ENCODE results near the gene CXCL1. TPM values are rescaled to one million over a fixed set of nuclear protein-coding genes. Genes with fewer than 3 reads are reported as not detected.

CXCL1 gene
- total RNA-seq, result 0.81 TPM
- long read RNA-seq, partial matches to known transcripts, result 0 of 1 reads
- long read RNA-seq, other reads (novel, unspliced or antisense), result 0 of 1 reads

- ATAC-seq (ENCODE audit: poor library complexity) (peak; percentile 79), DNase-seq (peak; percentile 72)
- intact Hi-C loops (cut with DNase I), result no loop called here
Measured at GRCh38 chr4:73869130-73870055, at the start of gene CXCL1. Gene CXCL1, plus strand, starts transcription at chr4:73869393. Its CDS starts 78 bp downstream, at chr4:73869471.

DNA sequence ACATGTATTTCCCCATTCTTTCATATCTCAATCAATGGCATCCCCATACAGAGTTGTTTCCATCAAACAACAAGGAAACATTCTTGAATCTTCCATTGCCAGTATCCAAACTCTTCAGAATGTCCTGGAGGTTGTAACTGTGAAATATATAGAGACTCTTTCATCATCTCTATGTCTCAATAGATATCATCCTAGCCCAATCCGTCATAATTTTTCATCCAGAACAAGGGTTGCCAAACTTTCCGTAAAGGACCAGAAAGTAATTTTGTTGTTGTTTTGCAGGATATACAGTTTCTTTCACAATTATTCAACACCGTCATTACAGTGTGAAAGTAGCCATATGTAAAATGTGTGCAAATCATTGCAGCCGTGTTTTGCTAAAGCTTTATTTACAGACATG is 47.9 kb upstream of the CXCL1 start:
- intact Hi-C loops (cut with DNase I), result no loop called here
- no peak for DNase-seq
- ATAC-seq (ENCODE audit: poor library complexity), result no peak

GRCh38 chr4:73822389-73822788 is 46.8 kb upstream of the CXCL1 start:
- intact Hi-C loops (cut with DNase I), result no loop called here
- DNase-seq (no peak), ATAC-seq (ENCODE audit: poor library complexity) (no peak)

- DNase-seq, result no peak
- intact Hi-C loops (cut with DNase I), result no loop called here
- ATAC-seq (ENCODE audit: poor library complexity), result no peak
Measured at GRCh38 chr4:73822812-73823504, 46.2 kb upstream of the CXCL1 start.

DNA sequence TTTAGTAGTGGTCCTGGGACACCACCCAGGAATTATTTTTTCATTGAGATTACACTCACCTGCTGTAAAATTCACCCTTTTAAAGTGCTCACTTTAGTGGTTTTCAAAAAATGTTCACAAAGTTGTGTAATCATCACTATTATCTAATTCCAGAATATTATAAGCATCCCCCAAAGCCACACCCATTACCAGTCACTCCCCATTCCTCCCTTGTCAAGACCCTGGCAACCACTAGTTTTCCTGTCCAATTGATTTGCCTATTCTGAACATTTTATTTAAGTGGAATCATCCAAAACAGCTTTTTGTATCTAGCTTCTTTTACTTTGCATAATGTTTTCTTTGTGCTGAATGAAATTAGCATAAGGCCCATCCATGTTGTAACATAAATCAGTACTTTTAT is 45.4 kb upstream of the CXCL1 start:
- intact Hi-C loops (cut with DNase I), result no loop called here
- ATAC-seq (ENCODE audit: poor library complexity) (no peak), DNase-seq (no peak)

GRCh38 chr4:73828956-73829355 is 40.2 kb upstream of the CXCL1 start:
- ATAC-seq (ENCODE audit: poor library complexity), result peak; percentile 56
- intact Hi-C loops (cut with DNase I), result no loop called here
- no peak for DNase-seq

- ATAC-seq (ENCODE audit: poor library complexity), result peak; percentile 49
- intact Hi-C loops (cut with DNase I), result no loop called here
Measured at GRCh38 chr4:73831569-73831968, 37.6 kb upstream of the CXCL1 start.

DNA sequence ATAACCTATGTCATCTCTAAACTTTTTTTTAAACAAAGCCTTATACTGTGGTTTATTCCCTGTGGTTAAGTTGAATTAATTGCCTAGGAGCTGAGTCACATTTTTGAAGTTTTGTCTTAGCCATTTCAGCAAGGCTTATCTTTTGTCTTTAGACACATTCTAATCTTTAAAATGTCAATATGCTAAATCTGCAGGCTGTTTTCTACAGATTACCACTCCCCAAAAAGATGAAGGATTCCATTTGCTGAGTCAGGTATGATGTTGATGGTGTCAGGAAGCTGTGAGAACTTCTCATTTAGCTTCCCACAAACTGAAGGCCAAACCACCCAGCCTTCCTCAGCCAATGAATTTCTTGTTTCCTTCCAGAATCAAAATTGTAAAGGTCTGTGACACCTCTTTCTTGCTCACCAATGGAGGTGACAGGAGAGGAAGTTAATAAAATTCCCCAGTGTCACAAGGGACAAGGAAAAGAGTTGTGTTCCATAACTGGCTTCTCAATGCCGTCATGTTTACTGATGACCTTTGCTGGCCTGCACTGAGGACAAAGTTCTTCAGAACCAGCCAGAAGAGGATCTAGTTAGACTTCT is 36.4 kb upstream of the CXCL1 start:
- intact Hi-C loops (cut with DNase I), result no loop called here
- no peak for DNase-seq
- no peak for ATAC-seq (ENCODE audit: poor library complexity)

More at GRCh38 chr4:73831569-73831968, 37.6 kb upstream of the CXCL1 start:
- no peak for DNase-seq

- ATAC-seq (ENCODE audit: poor library complexity) (peak; percentile 52), DNase-seq (peak; percentile 61)
- intact Hi-C loops (cut with DNase I), result no loop called here
Measured at GRCh38 chr4:73836373-73837279, 32.6 kb upstream of the CXCL1 start, which contains the start of gene CXCL6. Gene CXCL6, plus strand, starts transcription at chr4:73836678. Its CDS starts 73 bp downstream, at chr4:73836751.

DNA sequence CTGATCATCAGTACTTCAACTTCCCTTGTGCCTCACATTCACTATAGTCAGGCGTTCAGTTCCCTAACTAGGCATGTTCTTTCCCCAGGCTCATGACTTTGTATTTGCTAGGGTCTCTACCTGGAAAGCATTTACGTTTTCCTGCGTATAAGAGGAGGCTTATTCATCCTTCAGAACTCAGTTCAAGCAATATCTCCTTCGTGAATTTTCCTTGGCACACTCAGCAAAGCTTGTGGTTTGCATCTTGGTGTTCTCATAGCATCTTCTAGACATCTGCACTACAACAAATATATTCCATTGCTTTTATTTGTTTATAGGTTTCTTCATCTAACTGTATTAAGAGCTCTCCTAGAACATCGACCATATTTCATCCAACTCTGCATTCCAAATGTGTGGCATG is 30.1 kb upstream of the CXCL1 start:
- intact Hi-C loops (cut with DNase I), result no loop called here
- no peak for ATAC-seq (ENCODE audit: poor library complexity)
- no peak for DNase-seq

DNA sequence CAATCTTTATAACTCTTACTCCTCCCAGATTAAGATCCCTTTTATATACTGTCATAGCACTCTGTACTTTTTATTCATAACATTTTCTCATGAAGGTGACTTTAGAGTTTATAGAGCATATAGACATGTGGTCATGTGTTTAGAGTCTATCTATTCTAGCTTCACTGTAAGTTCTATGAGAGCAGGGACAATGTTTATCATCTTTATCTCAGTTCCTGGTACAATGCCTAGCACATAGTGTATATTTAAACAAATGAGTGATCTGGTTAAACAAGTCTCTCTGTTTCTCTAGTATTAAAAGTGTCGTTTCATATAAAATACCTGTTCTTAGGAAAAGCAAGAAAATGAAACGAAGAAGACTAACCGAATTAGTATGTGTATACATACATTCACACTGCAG is 29.5 kb upstream of the CXCL1 start:
- DNase-seq (no peak), ATAC-seq (ENCODE audit: poor library complexity) (no peak)
- intact Hi-C loops (cut with DNase I), result no loop called here

DNA sequence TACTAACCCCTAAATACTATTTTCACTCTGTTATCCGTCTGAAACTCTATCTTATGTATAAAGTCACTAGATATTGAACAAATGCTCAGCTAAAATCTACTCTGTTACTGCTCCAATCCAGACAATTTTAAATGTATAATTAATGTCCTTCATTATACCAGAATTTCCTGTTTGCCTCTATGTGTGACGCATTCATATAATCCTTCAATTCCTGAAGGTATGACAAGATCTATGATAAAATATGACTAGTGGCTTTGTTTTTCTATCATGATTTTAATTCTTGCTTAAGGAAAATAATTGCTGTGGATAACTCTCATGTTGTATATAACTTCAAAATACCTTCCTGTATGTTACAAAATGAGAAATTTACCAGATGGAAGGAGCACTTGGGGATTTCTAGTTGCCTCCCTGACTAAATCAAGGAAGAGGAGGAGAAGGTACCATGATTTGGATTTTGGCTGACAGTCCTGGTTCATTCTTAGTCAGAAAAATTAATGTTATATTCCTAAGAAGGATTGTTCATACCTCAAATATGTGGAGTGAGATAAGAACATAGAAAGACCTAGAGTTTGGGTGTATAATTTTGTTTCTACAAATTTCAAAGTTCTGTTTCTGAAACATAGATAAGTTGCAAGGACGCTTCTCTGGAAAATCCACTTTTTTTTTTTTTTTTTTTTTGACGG is 27.8 kb upstream of the CXCL1 start:
- intact Hi-C loops (cut with DNase I), result no loop called here
- DNase-seq, result no peak
- ATAC-seq (ENCODE audit: poor library complexity), result no peak

DNA sequence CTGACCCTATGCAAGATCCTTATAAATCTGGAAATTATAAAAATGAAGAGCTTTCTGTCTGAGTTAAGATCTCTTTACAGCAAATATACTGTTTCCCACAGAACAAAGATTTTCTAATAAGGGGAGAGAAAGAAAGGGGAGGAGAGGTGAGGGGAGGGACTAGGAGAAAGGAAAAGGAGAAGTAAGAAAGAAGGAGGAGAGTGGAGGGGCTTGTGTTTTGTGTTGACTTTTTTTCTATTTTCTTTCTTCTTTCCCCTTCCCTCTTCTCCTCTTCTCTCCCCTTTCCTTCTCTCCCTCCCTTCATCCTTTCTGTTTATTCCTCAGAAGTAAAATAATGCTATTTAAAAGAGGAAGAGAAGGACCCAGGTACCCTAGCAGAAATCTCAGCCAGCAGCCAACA is 26.5 kb upstream of the CXCL1 start:
- DNase-seq (no peak), ATAC-seq (ENCODE audit: poor library complexity) (no peak)
- intact Hi-C loops (cut with DNase I), result no loop called here

DNA sequence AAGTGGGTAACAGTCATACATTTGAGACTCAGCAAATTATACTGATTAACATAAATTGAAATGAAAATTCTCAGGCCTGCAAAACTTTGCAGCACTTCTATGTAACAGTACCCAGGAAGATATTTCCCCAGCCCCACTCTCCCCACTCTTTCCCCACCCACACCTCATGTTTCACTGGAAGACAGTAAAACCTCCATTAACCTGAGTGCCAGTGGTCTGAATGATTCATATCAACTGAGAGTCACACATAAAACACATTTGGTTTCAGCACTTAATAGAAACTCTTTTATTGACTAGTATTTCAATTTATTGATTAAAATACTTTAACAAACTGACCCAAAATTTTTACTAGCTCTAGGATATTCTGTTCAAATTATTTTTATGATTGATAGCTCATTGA is 25.8 kb upstream of the CXCL1 start:
- ATAC-seq (ENCODE audit: poor library complexity), result no peak
- DNase-seq, result no peak
- intact Hi-C loops (cut with DNase I), result no loop called here

DNA sequence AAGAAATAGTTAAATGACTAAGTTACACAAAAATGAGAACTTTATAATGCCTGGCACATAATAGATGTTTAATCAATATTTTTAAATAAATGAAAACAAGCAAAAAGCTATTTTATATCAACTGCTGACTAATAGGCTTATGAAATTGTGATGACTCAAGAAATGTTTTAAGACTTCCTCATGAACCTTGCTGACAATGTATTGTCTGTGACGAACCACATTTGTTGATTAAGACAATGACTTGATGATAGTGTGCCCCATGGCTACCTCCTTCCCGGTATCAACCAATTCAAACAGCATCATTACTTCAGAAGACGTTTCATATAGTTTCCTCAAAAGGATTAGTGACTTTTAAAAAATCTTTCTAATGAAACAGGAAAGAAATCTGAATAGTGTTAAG is 24.8 kb upstream of the CXCL1 start:
- no peak for DNase-seq
- intact Hi-C loops (cut with DNase I), result no loop called here
- no peak for ATAC-seq (ENCODE audit: poor library complexity)

GRCh38 chr4:73844806-73845205 is 24.4 kb upstream of the CXCL1 start:
- no peak for DNase-seq
- ATAC-seq (ENCODE audit: poor library complexity), result no peak
- intact Hi-C loops (cut with DNase I), result no loop called here

GRCh38 chr4:73847526-73848182 is 21.5 kb upstream of the CXCL1 start:
- DNase-seq (no peak), ATAC-seq (ENCODE audit: poor library complexity) (no peak)
- intact Hi-C loops (cut with DNase I), result no loop called here
